ACC112 (cell line): ENCODE data around the gene IPCEF1.

Source experiments
- H2AFZ ChIP-seq: fragments of 200-600 bp; sonication (generic); one replicate; pipeline ENCODE4 v1.6.0; 2017; ENCODE audit warnings: antibody characterized with exemption, low read length; ENCODE audit not compliant: unreplicated experiment
- H3K27ac ChIP-seq: fragments of 200-600 bp; sonication (generic); 2 replicates; pipeline ENCODE4 v1.5.1; 2014; ENCODE audit warnings: low read depth, mild to moderate bottlenecking, antibody characterized with exemption, low read length, moderate library complexity
- H3K27me3 ChIP-seq: fragments of 200-600 bp; sonication (generic); 2 replicates; pipeline ENCODE4 v1.6.1; 2014; ENCODE audit warnings: mild to moderate bottlenecking, antibody characterized with exemption, low read length, moderate library complexity, mixed read lengths; ENCODE audit not compliant: insufficient read depth
- H3K36me3 ChIP-seq: fragments of 200-600 bp; sonication (generic); 2 replicates; pipeline ENCODE4 v1.6.1; 2016; ENCODE audit warnings: mild to moderate bottlenecking, antibody characterized with exemption, low read length, moderate library complexity, mixed read lengths; ENCODE audit not compliant: insufficient read depth
- H3K4me1 ChIP-seq: fragments of 200-600 bp; sonication (generic); one replicate; pipeline ENCODE4 v1.6.1; 2016; ENCODE audit warnings: low read length, mixed read lengths; ENCODE audit not compliant: insufficient read depth, unreplicated experiment, control insufficient read depth
- H3K4me3 ChIP-seq: fragments of 200-600 bp; sonication (generic); 2 replicates; pipeline ENCODE4 v1.5.1; 2014; ENCODE audit warnings: mild to moderate bottlenecking, low read depth, low read length
- H3K79me2 ChIP-seq: fragments of 200-600 bp; sonication (generic); one replicate; pipeline ENCODE4 v1.6.0; 2016; ENCODE audit warnings: low read length; ENCODE audit not compliant: control insufficient read depth, unreplicated experiment, insufficient read depth

The IPCEF1 gene

GRCh38 chr6:154274168-154274567 lies 82.4 kb downstream of the IPCEF1 start:
- Histone ChIP-seq H3K4me3 (no peak overlapping the region), H3K36me3 (no peaks in the 10 kb centered on the region), H3K27ac (no peak overlapping the region), H3K27me3 (no peaks in the 10 kb centered on the region; the same call in 1 of the 2 replicates), H3K79me2 (no peaks in the 10 kb centered on the region), H2AFZ (no peak overlapping the region), H3K4me1 (no peaks in the 10 kb centered on the region)

- Histone ChIP-seq H3K27ac (no peak overlapping the region), H2AFZ (no peak overlapping the region), H3K79me2 (no peaks in the 10 kb centered on the region), H3K4me3 (no peak overlapping the region), H3K27me3 (no peaks in the 10 kb centered on the region; the same call in 1 of the 2 replicates), H3K4me1 (no peaks in the 10 kb centered on the region), H3K36me3 (no peaks in the 10 kb centered on the region)
These were observed 88.1 kb downstream of the IPCEF1 start for GRCh38 chr6:154268486-154268885.

GRCh38 chr6:154267508-154268106 lies 89.0 kb downstream of the IPCEF1 start:
- Histone ChIP-seq H3K27me3 (no peaks in the 10 kb centered on the region; the same call in 1 of the 2 replicates), H3K4me3 (no peak overlapping the region), H3K79me2 (no peaks in the 10 kb centered on the region), H3K36me3 (no peaks in the 10 kb centered on the region), H3K27ac (no peak overlapping the region), H2AFZ (no peak overlapping the region), H3K4me1 (no peaks in the 10 kb centered on the region)

- Histone ChIP-seq H3K79me2 (no peaks in the 10 kb centered on the region), H3K4me1 (no peaks in the 10 kb centered on the region), H3K4me3 (no peak overlapping the region), H3K36me3 (no peaks in the 10 kb centered on the region), H3K27ac (no peak overlapping the region), H2AFZ (no peak overlapping the region), H3K27me3 (no peaks in the 10 kb centered on the region)
These were observed 90.0 kb downstream of the IPCEF1 start for GRCh38 chr6:154266560-154267099.

- Histone ChIP-seq H2AFZ (no peak overlapping the region), H3K27ac (no peak overlapping the region), H3K4me1 (no peaks in the 10 kb centered on the region)
These were observed 94.8 kb downstream of the IPCEF1 start for GRCh38 chr6:154261688-154262397.

GRCh38 chr6:154258064-154258757 lies 98.4 kb downstream of the IPCEF1 start:
- H2AFZ ChIP-seq = no peak overlapping the region
- no peak overlapping the region for H3K4me3 ChIP-seq
- no peaks in the 10 kb centered on the region for H3K36me3 ChIP-seq
- no peaks in the 10 kb centered on the region for H3K79me2 ChIP-seq
- peaks cover 4% of the 10 kb centered on the region; the same call in 1 of the 2 replicates for H3K27me3 ChIP-seq
- no peaks in the 10 kb centered on the region for H3K4me1 ChIP-seq
- no peak overlapping the region for H3K27ac ChIP-seq

More at GRCh38 chr6:154261688-154262397, 94.8 kb downstream of the IPCEF1 start:
- Histone ChIP-seq H3K79me2 (no peaks in the 10 kb centered on the region), H3K27me3 (peaks cover 4% of the 10 kb centered on the region; the same call in 1 of the 2 replicates), H3K36me3 (no peaks in the 10 kb centered on the region), H3K4me3 (no peak overlapping the region)

- no peaks in the 10 kb centered on the region for H3K79me2 ChIP-seq
- H3K4me3 ChIP-seq = no peak overlapping the region
- H3K36me3 ChIP-seq = no peaks in the 10 kb centered on the region
- H3K27ac ChIP-seq = no peak overlapping the region
- H3K4me1 ChIP-seq = no peaks in the 10 kb centered on the region
- peaks cover 4% of the 10 kb centered on the region; the same call in 1 of the 2 replicates for H3K27me3 ChIP-seq
- no peak overlapping the region for H2AFZ ChIP-seq
These were observed 99.5 kb downstream of the IPCEF1 start for GRCh38 chr6:154257067-154257466.

- Histone ChIP-seq H3K36me3 (no peaks in the 10 kb centered on the region), H3K27ac (no peak overlapping the region), H3K4me1 (no peaks in the 10 kb centered on the region), H2AFZ (no peak overlapping the region), H3K27me3 (0 out of 2 replicates have a peak, but pooled peaks cover 1% of the 10 kb centered on the region), H3K4me3 (no peak overlapping the region), H3K79me2 (no peaks in the 10 kb centered on the region)
These were observed 103.9 kb downstream of the IPCEF1 start for GRCh38 chr6:154252678-154253077.

GRCh38 chr6:154251116-154251515 lies 105.5 kb downstream of the IPCEF1 start:
- no peaks in the 10 kb centered on the region for H3K4me1 ChIP-seq
- no peaks in the 10 kb centered on the region for H3K79me2 ChIP-seq
- no peak overlapping the region for H3K27ac ChIP-seq
- H3K36me3 ChIP-seq = no peaks in the 10 kb centered on the region
- H3K4me3 ChIP-seq = no peak overlapping the region
- 0 out of 2 replicates have a peak, but pooled peaks cover 3% of the 10 kb centered on the region for H3K27me3 ChIP-seq
- H2AFZ ChIP-seq = no peak overlapping the region

- no peaks in the 10 kb centered on the region for H3K4me1 ChIP-seq
- H3K4me3 ChIP-seq = no peak overlapping the region
- no peak overlapping the region for H2AFZ ChIP-seq
These were observed 106.9 kb downstream of the IPCEF1 start for GRCh38 chr6:154249499-154250298.

More at GRCh38 chr6:154249499-154250298, 106.9 kb downstream of the IPCEF1 start:
- Histone ChIP-seq H3K27ac (no peak overlapping the region), H3K27me3 (peaks cover 7% of the 10 kb centered on the region; the same call in 1 of the 2 replicates), H3K79me2 (no peaks in the 10 kb centered on the region), H3K36me3 (no peaks in the 10 kb centered on the region)
